ENCODE measurements around the gene SPDYE17. TPM values are rescaled to one million over a fixed set of nuclear protein-coding genes. Genes with fewer than 3 reads are reported as not detected.
"Not testable (repeated sequence)": the region's sequence is repeated elsewhere in the genome, so short reads cannot be mapped to it uniquely, and the experiment has no call there.

The SPDYE17 gene
- total RNA-seq, 2 experiments from 2014 or later, result not detected

DNA sequence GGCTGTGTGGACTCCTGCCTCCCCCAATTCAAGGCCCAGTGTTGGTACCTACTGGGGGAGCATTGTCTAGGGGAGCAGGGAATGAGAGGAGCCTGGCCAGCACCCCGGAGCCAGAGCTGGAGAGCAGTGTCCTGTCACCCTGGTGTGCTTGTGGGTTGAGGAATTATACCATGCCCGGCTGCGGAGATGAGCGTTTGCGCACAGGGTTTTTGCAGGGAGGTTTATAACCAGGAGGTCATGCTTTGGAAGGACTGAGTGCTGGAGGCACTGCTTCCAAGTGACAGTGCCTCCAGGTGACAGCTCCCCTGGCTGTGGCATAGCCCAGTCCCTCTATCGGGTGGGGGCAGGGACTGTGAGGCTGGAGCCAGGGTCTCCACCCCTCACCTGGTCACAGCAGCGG is 39.3 kb downstream of the SPDYE17 start:
- H3K4me3 Mint-ChIP-seq; H3K9me3 Mint-ChIP-seq; DNase-seq; H3K36me3 Mint-ChIP-seq; H3K27ac Mint-ChIP-seq; POLR2A ChIA-PET; H3K4me1 Mint-ChIP-seq; ATAC-seq (ENCODE audit: low read depth); H3K27me3 Mint-ChIP-seq: not testable (repeated sequence)

DNA sequence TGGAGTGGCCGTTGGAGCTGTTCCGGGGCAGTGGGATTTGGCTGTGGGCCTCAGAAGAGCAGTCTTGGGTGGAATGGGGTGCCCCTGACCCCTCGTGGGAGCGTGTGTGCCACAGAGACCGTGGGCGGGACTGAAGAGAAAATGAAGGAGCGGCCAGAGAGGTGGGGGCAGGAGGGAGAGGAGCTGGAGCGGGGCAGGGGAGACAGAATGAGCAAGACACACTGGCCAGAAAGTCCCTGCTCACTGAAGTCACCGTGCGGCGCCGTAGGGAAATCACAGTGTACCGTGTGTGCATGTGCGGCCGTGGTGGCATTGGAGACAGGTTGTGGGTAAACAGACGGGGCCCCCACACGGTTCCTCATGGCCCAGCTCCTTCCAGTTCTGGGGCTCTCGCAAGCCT is 40.0 kb downstream of the SPDYE17 start:
- H3K9me3 Mint-ChIP-seq; POLR2A ChIA-PET; H3K4me3 Mint-ChIP-seq; H3K27ac Mint-ChIP-seq; H3K27me3 Mint-ChIP-seq; H3K4me1 Mint-ChIP-seq; H3K36me3 Mint-ChIP-seq; DNase-seq; ATAC-seq (ENCODE audit: low read depth): not testable (repeated sequence)

DNA sequence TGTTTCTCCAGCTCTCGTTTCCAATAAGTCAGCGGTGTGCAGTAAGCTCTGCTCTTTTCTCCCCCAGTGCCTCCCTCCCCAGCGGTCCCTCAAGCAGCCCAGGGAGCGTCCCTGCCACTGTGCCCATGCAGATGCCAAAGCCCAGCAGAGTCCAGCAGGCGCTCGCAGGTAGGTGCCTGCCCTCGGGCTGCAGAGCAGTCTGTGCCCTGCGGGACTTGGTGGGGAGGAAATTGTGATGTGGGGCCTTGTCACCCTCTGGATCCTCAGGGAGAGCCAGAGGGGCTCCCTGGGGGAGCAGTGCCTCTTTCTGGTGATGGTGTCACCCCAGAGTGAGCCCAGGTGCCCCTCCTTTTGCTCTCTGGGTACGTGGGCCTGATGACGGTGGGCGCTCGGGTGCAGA is 42.0 kb downstream of the SPDYE17 start:
- H3K27ac Mint-ChIP-seq; POLR2A ChIA-PET; DNase-seq; H3K27me3 Mint-ChIP-seq; H3K9me3 Mint-ChIP-seq; H3K4me3 Mint-ChIP-seq; H3K36me3 Mint-ChIP-seq; H3K4me1 Mint-ChIP-seq; ATAC-seq (ENCODE audit: low read depth): not testable (repeated sequence)

DNA sequence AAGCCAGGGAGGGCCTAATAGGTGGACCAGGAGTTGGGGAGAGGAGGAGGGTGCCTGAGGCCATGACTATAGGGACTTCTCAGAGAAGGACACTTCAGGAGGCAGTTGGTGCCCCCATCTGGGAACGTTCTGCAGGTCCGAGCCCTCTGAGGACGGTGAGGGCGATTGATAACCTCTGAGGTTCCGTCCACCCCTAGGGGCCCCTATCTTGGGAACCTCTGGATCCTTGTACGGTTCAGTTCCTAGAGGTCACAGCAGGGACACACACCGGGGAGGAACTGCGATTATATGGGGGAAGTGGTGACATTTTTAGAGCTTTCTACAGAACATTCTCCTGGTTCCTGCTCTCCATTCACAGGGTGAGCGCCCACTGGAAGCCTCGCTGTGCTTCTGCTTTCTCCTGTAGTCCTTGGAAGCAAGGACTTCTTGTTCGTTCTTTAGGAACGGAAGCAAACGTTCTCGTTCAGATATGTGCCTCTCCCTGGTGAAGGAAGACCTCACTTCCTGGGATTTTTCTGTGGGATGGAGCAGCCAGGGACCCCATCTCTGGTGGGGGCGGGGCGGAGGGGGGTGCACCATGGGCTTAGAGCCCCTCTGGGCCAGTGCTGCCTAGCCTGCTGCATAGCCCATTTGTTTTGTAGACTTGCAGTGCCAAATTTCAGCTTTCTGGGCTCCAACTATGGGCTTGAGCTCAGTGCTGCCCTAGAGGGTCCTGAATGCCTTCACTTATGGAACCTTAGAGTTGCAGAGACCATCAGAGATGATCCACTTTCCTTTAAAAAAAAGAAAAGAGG is 46.0 kb downstream of the SPDYE17 start:
- H3K9me3 Mint-ChIP-seq; DNase-seq; H3K36me3 Mint-ChIP-seq; H3K4me3 Mint-ChIP-seq; H3K4me1 Mint-ChIP-seq; POLR2A ChIA-PET; H3K27ac Mint-ChIP-seq; H3K27me3 Mint-ChIP-seq; ATAC-seq (ENCODE audit: low read depth): not testable (repeated sequence)

DNA sequence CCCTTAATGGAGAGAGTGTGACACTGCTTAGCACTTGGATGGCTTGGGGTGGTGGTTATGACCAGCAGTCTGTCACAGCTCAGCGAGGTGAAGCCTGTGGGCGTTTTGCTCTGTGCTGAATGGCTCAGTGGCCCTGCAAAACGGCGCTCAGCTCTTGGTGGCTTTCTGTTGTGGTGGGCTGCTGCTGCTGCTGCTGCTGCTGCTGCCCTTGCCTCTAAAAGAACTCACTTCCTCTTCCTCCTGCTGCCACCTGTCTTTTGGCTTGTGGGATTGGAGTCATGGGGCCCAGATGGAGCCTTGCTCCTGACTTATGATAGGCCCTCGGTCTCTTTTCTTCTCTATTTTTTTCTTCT is 47.4 kb downstream of the SPDYE17 start:
- DNase-seq, H3K36me3 Mint-ChIP-seq, H3K27me3 Mint-ChIP-seq, H3K4me1 Mint-ChIP-seq, H3K4me3 Mint-ChIP-seq, H3K9me3 Mint-ChIP-seq, POLR2A ChIA-PET: not testable (repeated sequence)
- peak; percentile 97 for ATAC-seq (ENCODE audit: low read depth)
- peak overlapping the region; percentile 54 for H3K27ac Mint-ChIP-seq

DNA sequence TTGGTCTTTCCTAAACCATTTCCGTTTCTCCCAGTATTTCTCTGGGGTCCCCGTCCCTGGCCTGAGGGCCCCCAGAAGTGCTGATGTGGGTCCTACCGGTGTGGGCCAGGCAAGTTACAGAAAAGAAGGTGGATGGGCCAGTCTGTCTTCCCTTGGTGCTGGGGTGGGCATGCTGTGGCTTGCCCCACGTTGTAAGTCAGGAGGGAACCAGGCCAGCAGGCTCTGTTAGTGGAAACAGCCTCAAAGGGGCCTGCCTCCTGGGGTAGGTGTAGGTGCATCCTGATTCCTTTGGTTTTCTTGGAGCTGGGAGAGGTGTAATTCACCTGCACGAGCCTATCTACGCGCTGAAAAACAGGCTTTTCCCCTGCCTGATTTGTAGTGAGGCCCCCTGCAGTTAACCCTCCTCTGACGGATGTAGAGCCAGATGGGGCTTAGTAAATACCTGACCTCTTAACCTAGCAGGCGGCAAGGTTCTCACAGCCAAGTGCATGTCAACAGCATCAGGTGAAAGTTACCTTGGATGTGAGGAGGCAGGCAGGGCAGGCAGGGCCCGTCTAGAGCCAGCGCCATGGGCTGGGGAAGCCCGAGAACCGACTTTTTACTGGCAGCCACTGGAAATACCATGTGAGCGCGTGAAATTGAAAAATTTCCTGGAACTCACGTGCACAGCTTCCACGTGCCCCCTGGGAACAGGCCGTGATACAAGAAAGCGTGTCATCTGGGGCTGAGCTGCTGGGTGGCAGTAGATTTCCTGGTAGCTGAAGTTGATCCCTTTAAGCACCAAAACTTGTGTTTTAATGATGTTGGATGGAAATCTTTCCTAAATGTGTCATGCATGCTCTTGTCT is 48.0 kb downstream of the SPDYE17 start:
- POLR2A ChIA-PET, DNase-seq, H3K36me3 Mint-ChIP-seq, H3K4me3 Mint-ChIP-seq, H3K4me1 Mint-ChIP-seq, H3K9me3 Mint-ChIP-seq, H3K27me3 Mint-ChIP-seq, H3K27ac Mint-ChIP-seq: not testable (repeated sequence)
- peak; percentile 20 for ATAC-seq (ENCODE audit: low read depth)

DNA sequence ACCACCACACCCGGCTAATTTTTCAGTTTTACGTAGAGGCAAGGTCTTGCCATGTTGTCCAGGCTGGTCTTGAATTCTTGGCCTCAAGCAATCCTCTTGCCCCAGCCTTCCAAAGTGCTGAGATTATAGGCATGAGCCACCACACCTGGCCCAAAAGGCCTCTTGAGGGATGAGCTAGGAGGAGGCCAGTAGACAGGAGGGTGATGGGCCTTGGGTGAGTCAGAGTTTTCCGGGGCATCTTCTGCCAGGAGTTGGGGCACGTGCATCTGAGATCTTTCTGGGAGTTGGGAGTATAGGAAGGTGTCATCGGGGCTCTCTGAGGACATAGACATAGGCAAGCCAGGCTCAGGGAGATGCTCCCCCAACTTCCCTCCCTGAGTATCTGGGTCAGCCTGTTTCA is 48.8 kb downstream of the SPDYE17 start:
- H3K9me3 Mint-ChIP-seq; H3K36me3 Mint-ChIP-seq; ATAC-seq (ENCODE audit: low read depth); H3K4me1 Mint-ChIP-seq; H3K27ac Mint-ChIP-seq; H3K4me3 Mint-ChIP-seq; POLR2A ChIA-PET; DNase-seq; H3K27me3 Mint-ChIP-seq: not testable (repeated sequence)

DNA sequence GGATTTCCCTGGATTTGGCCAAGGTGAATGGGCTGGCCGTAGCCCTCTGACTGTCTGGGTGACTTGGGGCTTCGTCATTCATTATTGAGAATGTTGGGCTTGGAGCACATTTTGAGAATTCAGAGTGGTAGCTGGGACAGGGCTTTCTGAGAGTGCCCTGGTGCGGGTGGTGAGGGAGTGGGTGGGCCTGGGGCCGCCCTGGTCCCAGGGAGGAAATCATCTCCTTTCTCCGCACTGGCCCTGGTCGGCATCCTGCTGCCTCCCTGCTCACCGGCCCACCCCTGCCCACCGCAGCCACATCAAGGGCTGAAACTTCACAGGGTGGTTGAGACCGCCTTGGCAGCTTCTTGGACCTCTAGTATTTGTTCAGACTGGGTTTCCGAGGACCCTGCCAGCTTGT is 49.7 kb downstream of the SPDYE17 start:
- H3K27ac Mint-ChIP-seq; ATAC-seq (ENCODE audit: low read depth); H3K36me3 Mint-ChIP-seq; H3K4me1 Mint-ChIP-seq; H3K27me3 Mint-ChIP-seq; DNase-seq; POLR2A ChIA-PET; H3K4me3 Mint-ChIP-seq; H3K9me3 Mint-ChIP-seq: not testable (repeated sequence)

DNA sequence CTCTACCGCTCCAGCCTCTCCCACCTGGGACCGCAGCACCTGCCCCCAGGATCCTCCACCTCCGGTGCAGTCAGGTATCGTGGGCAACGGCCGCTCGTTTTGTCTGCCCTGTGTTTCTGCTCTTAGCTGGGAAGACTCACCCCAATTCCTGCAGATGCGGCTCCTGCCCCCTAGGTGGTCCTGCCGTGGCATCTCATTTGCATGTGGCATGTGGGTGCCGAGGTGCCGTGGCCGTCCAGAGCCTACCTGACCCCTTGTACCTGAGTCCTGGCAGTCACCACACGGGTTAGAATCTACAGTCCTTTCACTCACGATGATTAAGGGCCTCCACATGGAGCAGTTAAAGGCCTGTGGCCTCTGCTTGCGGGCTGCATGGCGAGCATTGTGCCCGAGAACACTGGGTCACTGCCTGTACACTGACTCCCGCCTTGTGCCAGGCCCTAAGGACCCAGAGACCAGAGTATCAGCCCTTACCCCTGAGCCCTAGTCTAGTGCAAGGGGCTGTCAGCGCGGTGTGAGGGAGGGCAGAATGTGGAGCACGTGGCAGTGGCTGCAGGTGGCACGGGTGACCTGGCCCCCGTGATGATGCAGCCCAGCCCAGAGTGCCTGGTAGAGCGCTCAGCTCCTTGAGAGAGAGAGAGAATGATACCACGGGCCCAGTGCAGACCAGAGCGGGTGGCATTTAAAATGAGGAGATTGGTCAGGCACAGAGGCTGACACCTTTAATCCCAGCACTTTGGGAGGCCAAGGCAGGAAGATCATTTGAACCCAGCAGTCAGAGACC is 50.8 kb downstream of the SPDYE17 start:
- H3K36me3 Mint-ChIP-seq; H3K27me3 Mint-ChIP-seq; H3K27ac Mint-ChIP-seq; H3K4me3 Mint-ChIP-seq; H3K4me1 Mint-ChIP-seq; DNase-seq; H3K9me3 Mint-ChIP-seq; ATAC-seq (ENCODE audit: low read depth); POLR2A ChIA-PET: not testable (repeated sequence)

DNA sequence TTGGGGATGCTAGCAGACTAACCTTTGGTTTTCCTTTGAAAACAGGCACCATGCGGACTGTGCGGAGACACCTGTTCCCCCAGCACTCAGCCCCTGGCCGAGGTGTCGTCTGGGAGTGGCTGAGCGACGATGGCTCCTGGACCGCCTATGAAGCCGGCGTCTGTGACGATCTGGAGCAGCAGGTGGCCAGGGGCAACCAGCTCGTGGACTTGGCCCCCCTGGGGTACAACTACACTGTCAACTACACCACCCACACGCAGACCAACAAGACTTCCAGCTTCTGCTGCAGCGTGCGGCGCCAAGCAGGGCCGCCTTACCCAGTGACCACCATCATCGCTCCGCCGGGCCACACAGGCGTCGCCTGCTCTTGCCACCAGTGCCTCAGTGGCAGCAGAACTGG is 51.6 kb downstream of the SPDYE17 start:
- H3K36me3 Mint-ChIP-seq; DNase-seq; H3K4me3 Mint-ChIP-seq; H3K27ac Mint-ChIP-seq; ATAC-seq (ENCODE audit: low read depth); H3K27me3 Mint-ChIP-seq; POLR2A ChIA-PET; H3K9me3 Mint-ChIP-seq; H3K4me1 Mint-ChIP-seq: not testable (repeated sequence)

DNA sequence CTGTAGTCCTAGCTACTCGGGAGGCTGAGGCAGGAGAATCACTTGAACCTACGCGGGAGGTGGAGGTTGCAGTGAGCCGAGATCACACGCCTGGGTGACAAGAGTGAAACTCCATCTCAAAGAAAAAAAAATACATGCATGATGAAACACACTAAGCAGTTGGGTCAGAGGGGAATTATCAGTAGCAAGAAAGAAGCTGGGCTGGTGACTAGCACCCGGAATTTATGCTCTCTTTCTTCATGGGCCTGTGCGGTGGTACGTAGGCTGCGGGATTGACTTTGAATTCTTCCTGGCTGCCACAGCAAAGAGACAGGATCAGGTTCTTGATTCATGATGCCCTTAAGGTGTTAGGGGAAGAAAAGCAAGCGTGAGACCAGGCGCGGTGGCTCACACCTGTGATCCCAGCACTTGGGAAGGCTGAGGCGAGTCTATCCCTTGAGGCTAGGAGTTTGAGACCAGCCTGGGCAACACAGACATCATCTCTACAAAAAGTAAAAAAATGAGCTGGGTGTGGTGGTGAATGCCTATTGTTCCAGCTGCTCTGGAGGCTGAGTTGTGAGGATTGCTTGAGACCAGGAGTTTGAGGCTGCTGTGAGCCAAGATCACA is 54.3 kb downstream of the SPDYE17 start:
- H3K4me3 Mint-ChIP-seq; ATAC-seq (ENCODE audit: low read depth); DNase-seq; POLR2A ChIA-PET; H3K4me1 Mint-ChIP-seq; H3K36me3 Mint-ChIP-seq; H3K9me3 Mint-ChIP-seq; H3K27me3 Mint-ChIP-seq; H3K27ac Mint-ChIP-seq: not testable (repeated sequence)

DNA sequence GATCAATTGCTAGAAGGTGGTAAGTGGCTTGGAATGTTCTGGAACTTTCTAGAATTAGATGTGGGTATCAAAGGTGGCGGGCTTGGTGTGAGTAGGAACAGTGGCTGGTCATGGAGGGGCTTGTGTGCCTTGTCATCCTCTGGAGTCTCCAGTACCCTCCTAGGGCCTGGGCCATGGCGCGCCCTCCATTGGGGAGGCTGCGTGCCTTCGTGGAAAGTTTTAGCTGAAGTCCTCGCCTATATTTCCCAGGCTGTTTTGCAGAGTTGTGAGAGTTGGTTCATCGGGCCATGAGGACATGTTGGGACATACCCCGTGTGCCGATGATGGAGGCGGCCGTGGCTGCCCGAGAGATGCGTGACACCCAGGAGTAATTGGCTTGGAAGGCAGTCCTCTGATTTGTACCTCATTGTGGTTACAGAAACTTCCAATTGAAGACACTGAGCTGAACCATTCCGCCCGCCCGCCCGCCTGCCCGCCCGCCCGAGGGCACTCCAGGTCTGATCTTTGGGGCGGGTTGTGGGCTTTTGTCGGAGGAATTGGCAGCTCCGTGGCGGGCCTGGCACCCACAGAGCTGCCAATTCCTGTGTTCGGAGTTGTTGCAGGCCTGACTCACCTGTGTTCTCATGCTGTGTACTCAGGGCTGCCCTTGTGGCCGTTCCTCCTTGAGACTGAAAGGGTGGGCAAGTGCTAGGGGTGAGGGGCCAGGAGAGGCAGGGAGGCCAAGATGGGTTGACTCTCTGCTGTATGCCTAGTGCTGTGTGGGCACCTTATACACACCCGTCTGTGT is 57.2 kb downstream of the SPDYE17 start:
- DNase-seq; H3K9me3 Mint-ChIP-seq; H3K27ac Mint-ChIP-seq; H3K36me3 Mint-ChIP-seq; H3K4me1 Mint-ChIP-seq; H3K27me3 Mint-ChIP-seq; ATAC-seq (ENCODE audit: low read depth); POLR2A ChIA-PET; H3K4me3 Mint-ChIP-seq: not testable (repeated sequence)

DNA sequence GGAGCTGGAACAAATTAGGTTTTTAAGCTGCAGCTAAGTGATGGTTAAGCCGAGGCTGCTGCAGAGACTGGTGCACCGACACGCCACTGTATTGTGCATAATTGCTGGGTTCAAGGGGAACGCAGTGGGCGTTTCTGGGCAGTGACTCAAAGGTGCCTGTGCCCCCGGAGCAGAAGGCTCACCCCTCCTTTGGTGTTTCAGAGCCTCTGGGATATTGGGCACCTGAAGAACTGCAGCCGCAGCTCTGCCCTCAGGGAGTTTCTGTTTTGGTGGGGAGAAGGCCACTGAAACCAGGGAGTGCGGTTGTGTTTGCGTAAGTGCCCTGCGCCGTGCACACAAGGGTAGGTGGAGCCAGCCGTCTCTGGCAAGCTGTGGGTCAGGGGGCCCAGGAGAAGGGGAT is 57.8 kb downstream of the SPDYE17 start:
- POLR2A ChIA-PET; DNase-seq; H3K27me3 Mint-ChIP-seq; ATAC-seq (ENCODE audit: low read depth); H3K27ac Mint-ChIP-seq; H3K36me3 Mint-ChIP-seq; H3K9me3 Mint-ChIP-seq; H3K4me3 Mint-ChIP-seq; H3K4me1 Mint-ChIP-seq: not testable (repeated sequence)

Data from activated naive CD8-positive, alpha-beta T cell treated with anti-CD3 and anti-CD28 coated beads, Interleukin-2, amount 10 ng/mL, durations not matched to agents 7 days and 5 days (primary cell).